Stimulated activated CD4-positive, alpha-beta T cell treated with anti-CD3 and anti-CD28 coated beads, Interleukin-12 subunit alpha, Interleukin-12 subunit beta, amount 100 ng/mL, for 4 hours (primary cell): Measurements from ENCODE around the gene SBNO2.

Source experiments
- DNase-seq: peaks from one replicate; pipeline ENCODE4 v3.0.0-alpha.2; 2020

SBNO2 gene

GRCh38 chr19:1068009-1069001 lies 105.8 kb downstream of the SBNO2 start:
- no peak for DNase-seq

DNA sequence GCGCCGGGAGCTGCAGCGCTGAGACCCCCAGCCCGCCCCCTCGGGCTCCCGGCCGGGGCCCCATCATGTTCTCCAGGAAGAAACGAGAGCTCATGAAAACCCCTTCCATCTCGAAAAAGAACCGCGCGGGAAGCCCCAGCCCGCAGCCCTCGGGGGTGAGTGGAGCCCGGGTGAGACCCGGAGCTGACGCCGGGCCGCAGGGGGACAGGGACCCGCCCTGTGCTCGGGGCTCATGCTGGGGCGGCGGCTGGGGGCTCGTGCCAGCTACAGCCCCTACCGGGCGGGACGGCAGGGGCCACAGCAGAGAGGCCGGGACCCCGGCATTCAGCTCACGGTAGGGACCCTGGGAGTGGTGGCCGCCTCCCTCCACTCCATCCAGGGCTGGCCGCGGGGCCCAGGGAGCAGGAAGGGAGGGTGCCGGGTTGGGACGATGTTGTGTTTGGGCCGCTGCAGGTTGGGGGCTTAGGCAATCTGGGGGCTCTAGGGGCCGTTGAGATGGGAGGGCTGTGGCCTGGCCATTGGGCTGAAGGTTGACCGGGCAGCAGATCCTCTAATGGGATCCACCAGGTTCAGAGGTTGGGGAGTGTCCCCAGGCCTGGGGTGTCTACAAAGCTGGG lies 106.6 kb downstream of the SBNO2 start:
- DNase-seq = peak; percentile 55

DNA sequence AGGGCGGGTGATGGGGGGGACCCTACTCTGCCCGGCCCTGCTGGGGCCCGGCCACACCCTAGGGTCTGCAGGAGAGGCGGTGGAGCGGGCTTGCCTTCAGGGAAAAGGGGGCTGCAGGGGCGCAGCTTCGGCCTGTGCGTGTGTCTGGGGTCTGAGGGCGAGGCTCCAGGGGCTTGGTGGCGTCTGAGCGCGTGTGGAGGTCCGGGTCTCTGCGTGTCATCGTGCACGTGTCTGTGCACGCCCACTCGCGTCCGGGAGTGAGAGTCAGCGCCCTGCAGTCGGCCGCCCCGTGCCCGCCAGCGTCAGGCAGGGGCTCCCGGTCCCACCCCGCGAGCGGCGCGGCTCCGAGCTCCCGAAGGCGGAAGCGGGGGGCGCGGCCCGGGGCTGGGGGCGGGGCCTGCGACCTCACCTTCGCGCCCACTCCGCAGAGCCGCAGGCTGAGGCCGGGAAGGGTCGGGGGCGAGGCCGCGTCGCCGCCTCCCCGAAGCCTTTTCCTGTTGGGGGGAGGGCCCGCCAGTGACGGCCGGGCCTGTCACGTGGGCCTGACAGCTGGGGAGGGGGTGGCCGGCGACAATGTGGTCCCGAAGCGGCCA lies 107.2 kb downstream of the SBNO2 start, which contains the start of gene ARHGAP45:
ARHGAP45 (plus strand) TSS at position 420 of the 593 bp plus-strand sequence. CDS start 239 bp downstream, outside the sequence.
- DNase-seq = peak; percentile 79

DNA sequence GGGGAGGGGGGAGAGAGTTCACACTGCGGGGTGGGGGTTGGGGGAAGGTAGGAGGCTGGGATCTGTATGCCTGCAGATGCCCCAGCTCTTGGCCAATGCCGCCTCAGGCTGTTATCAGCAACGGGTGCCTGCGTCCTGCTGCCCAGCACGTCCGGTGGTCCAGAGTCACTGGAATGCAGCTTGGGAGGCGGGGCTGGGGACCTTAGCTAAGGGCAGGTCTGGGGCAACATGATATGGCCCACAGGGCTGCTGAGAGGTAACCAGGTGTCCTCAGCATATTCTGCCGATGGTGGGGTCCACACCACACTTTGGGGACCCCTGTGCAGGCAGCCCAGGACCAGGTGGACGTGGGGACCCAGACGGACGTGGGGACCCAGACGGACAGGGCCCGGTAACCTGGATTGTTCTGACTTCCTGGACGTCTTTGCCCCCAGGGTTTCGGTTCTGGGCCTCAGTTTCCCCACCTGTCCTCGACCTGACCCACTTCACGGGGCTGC lies 107.8 kb downstream of the SBNO2 start:
- no peak for DNase-seq

DNA sequence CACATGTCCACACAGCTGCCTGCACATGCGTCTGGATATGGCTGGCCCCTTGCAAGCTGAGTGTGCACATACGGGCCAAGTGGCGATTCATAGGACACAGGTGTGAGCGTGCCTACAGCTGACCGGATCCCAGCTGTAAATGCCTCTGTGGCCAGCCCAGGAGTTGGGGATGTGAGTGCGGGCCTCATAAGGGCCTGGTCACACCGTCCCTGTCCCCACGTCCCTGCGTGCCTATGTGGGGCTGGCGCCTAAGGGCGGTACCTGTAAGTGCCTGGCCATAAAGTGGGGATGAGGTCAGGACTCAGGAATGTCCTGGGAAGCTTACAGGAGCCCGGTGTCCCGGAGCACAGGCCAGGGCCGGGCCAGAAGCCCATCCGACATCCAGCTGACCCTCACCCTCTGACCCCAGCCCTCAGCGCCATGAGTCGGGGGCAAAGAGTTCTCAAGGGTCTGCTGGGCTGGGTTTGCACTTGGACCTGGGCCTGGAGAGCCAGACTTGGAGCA lies 108.4 kb downstream of the SBNO2 start:
- DNase-seq = no peak

GRCh38 chr19:1064661-1065605 lies 109.1 kb downstream of the SBNO2 start:
- DNase-seq = peak; percentile 72

GRCh38 chr19:1063909-1064660 lies 110.0 kb downstream of the SBNO2 start:
- no peak for DNase-seq

DNA sequence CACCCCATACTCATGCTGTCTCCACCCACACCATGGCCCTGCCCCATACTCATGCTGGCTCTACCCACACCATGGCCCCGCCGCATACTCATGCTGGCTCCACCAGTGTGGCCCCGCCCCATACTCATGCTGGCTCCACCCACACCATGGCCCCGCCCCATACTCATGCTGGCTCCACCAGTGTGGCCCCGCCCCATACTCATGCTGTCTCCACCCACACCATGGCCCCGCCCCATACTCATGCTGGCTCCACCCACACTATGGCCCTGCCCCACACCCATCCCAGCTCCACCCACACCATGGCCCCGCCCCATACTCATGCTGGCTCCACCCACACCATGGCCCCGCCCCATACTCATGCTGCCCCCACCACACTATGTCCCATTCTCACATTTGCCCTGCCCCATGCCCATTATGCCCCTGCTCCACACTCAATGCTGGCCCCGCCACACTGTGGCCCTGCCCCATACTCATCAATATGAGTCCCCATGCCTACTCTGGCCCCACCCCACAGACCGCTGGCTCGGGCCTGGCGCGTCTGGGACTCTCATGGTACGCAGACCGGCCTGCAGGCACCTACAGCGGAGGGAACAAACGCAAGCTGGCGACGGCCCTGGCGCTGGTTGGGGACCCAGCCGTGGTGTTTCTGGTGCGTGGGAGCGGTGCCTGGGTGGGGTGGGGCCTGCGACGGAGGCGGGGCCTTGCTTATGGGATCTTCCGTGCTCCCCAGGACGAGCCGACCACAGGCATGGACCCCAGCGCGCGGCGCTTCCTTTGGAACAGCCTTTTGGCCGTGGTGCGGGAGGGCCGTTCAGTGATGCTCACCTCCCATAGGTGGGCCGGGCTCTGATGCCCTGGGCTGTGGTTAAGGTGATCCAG lies 110.8 kb downstream of the SBNO2 start:
- no peak for DNase-seq

DNA sequence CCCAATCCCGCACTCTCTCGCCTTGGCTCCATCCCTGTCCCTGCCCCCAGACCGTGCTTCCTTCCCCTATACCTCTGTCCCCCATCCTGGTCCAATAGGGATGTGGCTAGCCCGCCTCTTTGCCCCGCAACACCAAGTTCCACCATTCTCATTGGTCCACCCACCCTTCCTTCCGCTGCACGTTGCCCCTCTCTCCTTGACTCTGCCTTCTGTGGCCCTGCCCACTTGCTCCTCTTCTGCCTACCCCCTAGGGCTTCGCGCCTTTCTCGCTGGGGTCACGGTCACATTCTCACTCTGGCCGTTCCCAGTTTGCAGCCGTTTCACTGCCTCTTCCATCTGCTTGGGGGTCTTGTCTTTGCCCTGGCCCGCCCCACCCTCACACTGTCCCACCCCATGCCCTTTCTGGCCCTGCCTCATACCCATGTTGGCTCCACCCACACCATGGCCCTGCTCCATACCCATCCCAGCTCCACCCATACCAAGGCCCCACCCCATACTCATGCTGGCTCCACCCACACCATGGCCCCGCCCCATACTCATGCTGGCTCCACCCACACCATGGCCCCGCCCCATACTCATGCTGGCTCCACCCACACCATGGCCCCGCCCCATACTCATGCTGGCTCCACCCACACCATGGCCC lies 111.6 kb downstream of the SBNO2 start:
- DNase-seq = no peak

DNA sequence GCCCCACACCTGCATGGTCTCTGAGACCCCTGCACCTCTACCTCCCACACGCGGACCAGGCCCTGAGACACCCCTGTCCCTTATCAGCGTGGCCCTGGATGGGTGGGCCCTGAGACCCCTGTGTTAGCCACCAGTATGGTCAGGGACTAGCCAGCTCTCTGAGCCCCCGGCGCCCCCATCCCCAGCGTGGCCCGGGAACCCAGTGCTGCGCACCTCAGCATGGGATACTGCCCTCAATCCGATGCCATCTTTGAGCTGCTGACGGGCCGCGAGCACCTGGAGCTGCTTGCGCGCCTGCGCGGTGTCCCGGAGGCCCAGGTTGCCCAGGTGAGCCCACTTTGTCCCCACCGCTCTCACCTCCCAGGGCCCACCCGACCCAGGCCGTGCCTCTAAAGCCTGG lies 112.1 kb downstream of the SBNO2 start:
- DNase-seq = no peak

GRCh38 chr19:1060689-1061088 lies 113.4 kb downstream of the SBNO2 start:
- no peak for DNase-seq

DNA sequence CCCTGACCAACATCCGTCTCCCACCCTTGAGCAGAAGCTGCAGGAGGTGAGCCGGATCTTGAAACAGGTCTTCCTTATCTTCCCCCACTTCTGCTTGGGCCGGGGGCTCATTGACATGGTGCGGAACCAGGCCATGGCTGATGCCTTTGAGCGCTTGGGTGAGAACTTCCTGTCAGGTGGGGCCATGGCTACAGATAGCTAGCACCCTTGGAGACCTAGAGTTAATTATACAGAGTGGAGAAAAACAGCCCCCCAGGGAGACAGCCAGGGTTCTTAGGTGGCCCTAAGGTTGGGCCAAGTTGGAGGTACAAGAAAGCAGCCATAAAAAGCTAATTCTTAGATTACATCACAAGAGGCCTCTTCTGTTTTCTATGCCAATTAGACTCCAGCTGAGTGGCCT lies 116.0 kb downstream of the SBNO2 start:
- DNase-seq = no peak
